ENCODE data around the gene EHBP1L1.

EHBP1L1 gene

DNA sequence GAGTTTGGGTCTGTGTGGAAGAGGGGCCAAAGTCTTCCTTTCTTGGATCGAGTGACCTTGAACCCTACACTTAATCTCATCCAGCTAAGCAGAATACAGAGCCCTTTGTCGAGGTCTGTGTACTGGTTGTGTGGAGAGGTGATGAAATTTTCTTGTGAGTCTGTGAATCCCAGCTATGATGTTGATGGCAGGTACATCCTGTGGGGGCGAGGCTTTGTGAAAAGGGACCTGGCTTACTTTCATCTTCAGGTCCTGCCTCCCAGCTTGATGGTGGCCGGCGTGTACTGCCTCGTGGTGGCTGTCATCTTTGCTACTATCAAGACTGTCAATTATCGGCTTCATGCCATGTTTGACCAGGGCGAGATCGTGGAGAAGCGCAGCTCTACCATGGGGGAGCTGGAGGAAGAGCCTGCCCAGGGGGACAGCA, 40.7 kb downstream of the EHBP1L1 start:
- no peak for DNase-seq (ENCODE audit: low read depth in 2 of 2)

DNA sequence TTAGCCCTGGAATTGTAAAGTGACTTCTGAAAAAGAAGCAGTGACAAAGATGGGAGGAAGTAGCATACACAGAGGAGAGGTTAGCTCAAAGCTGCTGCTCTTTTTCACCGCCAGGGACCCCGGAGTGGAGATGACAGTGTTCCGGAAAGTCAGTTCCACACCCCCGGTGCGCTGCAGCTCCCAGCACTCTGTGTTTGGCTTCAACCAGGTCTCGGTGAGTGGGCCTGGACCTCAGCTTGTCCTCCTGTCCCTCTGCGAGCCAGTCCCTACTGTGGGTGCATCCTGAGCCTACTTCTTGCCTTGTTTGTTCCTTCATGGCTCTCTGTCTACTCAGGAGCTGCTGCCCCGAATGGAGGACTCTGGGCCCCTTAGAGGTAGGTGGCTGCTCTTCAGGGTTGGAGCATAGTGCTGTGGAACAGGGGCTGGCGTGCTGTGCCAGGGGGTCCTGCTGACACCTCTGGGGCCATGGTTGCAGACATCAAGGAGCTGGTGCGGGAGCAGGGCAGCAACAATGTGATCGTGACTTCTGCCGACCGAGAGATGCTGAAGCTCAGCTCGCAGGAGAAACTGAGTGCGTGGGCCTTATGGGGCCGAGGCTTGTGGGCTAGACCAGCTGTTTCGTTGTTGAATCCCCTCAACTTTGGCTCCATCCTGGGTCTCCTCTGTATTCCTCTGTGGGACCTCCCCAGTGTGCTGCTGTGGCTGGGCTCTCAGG, 41.4 kb downstream of the EHBP1L1 start:
- no peak for DNase-seq (ENCODE audit: low read depth in 2 of 2)

DNA sequence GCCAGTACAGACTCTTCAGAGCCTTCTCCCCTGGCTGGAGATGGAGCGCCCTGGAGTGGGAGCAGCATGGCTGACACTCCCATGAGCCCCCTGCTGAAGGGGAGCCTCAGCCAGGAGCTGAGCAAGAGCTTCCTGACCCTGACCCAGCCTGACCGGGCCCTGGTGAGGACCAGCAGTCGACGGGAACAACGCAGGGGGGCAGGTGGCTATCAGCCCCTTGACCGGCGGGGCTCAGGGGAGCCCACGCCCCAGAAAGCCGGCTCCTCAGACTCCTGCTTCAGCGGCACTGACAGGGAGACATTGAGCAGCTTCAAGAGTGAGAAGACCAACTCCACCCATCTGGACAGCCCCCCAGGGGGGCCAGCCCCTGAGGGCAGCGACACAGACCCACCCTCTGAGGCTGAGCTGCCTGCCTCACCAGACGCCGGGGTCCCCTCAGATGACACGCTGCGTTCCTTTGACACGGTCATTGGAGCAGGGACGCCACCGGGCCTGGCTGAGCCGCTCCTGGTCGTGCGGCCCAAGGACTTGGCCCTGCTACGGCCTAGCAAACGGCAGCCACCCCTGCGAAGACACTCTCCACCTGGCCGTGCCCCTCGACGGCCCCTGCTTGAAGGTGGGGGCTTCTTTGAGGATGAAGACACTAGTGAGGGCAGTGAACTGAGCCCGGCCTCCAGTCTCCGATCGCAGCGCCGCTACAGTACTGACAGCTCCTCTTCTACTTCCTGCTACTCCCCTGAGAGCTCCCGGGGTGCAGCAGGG, 42.3 kb downstream of the EHBP1L1 start:
- no peak for DNase-seq (ENCODE audit: low read depth in 2 of 2)

DNA sequence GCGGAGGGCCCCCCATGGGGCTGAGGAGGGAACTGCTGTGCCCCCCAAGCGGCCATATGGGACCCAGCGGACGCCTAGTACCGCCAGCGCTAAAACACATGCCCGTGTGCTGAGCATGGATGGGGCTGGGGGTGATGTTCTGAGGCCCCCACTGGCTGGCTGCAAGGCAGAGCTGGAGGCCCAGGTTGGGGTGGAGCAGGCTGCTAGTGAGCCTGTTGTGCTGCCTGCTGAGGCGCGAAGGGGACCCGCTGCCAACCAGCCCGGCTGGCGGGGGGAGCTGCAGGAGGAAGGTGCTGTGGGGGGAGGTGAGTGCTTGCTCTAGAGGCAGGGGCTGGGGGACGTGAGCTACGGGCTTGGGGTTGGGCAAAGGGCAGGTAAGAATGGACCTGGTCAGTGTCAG, 42.9 kb downstream of the EHBP1L1 start:
- no peak for DNase-seq (ENCODE audit: low read depth in 2 of 2)

DNA sequence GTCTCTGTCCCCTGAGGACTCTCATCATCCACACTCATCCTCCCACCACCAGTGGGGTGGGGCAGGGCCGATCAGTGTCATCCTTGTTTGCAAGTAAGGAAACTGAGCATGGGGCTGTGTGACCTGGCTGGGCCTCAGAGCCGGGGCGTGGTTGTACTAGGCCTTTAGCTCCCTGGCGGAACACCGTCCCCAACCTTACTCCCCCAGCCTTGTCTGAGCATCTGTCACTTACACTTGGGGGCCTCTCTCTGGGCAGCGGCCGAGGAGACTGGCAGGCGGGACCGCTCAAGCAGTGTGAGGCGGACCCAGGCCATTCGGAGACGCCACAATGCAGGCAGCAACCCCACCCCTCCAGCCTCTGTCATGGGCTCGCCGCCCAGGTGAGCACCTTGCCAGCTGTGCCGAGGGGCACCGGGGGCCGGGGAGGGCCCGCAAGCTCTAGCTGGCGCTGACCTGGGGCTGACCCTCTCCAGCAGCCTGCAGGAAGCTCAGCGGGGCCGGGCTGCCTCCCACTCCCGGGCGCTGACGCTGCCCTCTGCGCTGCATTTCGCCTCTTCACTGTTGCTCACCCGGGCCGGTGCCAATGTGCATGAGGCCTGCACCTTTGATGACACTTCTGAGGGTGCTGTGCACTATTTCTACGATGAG, 43.6 kb downstream of the EHBP1L1 start:
- DNase-seq (ENCODE audit: low read depth in 2 of 2), result no peak

DNA sequence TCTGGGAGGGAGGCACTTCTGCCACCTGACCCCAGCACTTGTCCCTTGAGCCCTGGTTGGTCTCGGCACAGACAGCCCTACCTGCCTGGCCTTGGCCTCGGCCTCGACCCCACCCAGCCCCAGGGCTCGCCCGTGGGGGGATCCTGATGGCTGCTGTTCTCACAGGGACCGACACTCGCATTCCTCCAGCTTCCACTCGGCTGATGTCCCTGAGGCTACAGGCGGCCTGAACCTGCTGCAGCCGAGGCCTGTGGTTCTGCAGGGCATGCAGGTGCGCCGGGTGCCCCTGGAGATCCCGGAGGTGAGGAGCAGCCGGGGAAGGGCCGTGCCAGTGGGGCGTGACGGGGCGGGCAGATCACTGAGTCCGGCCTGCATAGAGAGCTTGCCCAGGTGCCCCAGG, 44.8 kb downstream of the EHBP1L1 start:
- DNase-seq (ENCODE audit: low read depth in 2 of 2), result no peak

DNA sequence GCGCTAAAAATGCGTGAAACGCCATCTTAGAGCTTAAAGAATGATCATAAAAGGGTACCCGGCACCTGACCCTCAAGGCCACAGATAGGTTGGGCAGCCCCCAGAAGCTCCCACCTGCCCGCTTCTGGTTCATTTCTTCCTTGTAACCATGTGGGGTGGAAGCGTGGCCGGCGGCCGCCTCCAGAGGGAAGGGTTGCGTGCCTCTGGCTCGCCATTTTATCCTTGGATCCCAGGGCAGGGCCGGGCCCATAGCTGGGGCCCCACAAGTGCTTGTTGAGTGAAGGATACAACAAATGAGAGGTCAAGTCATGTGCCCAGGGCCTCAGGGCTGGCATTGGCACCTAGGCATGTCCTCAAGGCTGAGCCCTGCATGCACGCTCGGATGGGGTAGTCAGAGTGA, 45.6 kb downstream of the EHBP1L1 start:
- DNase-seq (ENCODE audit: low read depth in 2 of 2), result no peak

DNA sequence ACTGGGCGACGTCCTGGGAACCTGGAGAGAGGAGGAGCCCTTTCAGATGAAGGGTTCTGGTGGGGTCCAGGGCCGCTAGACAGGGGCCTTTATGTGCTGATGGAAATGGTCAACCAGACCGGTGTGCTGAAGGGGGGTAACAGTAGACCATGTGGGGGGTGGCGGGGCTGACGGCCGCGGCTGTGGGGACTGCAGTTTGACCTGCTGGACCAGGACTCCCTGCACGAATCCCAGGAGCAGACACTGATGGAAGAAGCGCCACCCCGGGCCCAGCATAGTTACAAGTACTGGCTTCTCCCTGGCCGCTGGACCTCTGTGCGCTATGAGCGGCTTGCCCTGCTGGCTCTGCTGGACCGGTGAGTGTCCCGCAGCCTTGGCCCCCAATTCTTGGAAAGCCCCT, 46.2 kb downstream of the EHBP1L1 start:
- no peak for DNase-seq (ENCODE audit: low read depth in 2 of 2)

DNA sequence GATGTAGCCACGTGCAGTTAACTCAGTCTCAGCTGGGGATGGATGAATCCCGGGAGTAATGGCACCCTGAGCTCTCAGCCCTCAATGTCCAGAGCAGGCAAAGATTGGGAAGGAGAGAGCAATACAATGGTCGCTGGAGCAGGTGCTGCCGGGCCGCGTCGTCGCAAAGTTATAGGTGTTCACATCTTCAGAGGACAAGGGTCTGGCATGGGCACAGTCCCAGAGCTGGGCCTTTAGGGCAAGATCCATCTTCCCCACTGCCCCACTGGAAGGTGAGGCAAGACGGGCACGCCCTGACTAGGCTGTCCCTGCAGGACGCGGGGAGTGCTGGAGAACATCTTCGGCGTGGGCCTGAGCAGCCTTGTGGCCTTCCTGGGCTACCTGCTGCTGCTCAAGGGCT, 47.3 kb downstream of the EHBP1L1 start:
- DNase-seq (ENCODE audit: low read depth in 2 of 2), result no peak

DNA sequence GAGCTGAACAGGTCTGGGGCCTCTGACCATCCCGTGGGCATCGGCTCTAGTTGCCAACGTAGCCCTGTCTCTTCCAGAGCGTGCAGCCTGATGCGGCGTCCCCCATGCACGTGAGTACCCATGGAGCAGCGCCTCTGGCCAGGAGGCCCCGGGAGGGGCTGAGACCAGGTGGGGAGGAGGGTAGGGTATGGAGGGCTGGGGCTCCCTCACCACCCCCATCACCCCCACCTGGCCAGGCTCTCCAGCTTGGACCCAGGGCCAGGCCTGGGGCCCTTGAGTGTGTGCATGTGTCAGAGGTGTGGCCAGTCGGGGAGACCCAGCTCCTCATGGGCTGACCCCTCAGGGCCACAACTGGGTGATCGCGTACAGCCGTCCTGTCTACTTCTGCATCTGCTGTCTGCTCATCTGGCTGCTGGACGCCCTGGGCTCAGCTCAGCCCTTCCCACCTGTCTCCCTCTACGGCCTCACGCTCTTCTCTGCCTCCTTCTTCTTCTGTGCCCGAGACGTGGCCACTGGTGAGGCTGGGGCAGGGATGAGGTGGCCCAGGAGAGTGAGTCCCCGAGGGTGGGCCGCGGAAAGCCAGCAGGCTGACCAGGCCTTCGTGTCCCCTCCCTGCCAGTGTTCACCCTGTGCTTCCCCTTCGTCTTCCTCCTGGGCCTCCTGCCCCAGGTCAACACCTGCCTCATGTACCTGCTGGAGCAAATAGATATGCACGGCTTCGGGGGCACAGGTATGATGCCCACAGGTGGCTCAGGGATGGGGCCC, 48.2 kb downstream of the EHBP1L1 start:
- no peak for DNase-seq (ENCODE audit: low read depth in 2 of 2)

DNA sequence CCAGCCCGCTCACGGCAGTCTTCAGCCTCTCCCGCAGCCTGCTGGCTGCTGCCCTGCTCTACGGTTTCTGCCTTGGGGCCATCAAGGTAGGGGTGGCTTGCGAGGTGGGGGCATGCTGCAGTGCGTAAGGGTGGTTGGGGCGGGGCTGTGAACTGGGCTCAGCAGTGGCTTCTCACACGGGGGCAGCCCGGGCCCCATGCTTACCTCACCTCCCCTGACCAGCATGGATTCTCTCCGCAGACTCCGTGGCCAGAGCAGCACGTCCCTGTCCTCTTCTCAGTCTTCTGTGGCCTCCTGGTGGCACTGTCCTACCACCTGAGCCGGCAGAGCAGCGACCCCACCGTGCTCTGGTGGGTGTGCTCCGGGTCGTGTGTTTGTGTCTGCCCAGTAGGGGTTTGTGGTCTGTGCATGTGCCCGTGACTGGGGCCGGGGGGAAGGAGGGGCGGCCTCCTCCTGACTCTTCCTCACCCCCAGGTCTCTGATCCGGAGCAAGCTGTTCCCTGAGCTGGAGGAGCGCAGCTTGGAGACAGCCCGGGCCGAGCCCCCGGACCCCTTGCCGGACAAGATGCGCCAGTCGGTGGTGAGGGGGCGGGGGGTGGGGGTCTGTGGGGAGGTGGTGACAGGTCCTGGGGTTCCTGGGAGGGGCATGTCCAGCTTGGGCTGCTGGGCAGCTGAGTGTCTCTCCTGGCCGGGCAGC, 49.2 kb downstream of the EHBP1L1 start:
- no peak for DNase-seq (ENCODE audit: low read depth in 2 of 2)

DNA sequence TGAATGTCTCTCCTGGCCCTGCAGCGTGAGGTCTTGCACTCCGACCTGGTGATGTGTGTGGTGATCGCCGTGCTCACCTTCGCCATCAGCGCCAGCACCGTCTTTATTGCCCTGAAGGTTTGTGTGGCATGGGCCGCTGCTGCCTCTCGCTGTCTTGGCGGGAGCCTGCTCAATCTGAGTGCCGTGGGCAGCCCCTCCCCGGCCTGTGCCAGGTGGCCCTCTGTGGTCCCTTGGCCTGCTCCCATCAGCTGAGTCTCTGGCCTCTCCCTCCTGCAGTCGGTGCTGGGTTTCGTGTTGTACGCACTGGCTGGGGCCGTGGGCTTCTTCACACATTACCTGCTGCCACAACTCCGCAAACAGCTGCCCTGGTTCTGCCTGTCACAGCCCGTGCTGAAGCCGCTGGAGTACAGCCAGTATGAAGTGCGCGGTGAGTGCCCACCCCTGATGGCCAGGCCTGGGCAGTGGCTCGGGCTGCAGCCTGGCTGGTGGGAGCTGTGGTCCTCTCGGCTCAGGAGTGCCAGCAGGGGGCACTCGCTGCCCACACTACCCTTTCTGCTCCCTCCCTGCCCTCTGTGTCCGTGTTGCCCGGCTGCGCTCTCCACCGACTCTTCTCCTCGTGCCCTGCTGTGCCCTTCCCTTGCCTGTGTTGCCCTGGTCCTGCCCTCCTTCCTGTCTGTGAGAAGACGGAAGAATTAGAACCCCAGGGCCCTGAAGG, 49.9 kb downstream of the EHBP1L1 start:
- peak; percentile 32 to 36 for DNase-seq (ENCODE audit: low read depth in 2 of 2)

DNA sequence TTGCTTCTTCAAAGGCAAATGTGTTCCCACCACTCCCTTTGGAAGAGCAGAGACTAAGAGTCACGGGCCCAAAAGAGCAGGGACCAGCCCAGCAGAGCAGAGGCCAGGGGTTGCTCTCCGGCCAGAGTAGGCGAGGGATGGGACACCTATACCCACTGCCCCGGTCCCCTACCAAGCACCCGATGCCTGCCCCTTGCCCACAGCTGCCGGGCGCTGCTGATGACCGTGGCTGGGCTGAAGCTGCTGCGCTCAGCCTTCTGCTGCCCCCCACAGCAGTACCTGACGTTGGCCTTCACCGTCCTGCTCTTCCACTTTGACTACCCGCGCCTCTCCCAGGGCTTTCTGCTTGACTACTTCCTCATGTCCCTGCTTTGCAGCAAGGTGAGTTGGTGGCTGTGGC, 51.3 kb downstream of the EHBP1L1 start:
- no peak for DNase-seq (ENCODE audit: low read depth in 2 of 2)

DNA sequence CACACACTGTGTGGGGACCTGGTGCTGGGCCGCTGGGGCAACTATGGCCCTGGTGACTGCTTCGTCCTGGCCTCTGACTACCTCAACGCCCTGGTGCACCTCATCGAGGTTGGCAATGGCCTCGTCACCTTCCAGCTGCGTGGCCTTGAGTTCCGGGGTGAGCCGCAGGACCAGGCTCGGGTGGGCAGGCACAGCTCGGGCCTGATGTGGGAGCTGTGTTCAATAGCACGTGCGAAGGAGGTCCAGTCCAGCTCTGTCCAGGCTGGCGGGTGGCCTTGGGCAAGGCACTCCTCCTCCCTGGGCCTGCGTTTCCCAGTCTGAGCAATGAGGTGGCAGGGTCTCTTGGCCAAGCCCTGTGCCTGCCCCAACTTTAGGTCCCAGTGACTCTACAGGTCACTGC, 53.7 kb downstream of the EHBP1L1 start:
- no peak for DNase-seq (ENCODE audit: low read depth in 2 of 2)

DNA sequence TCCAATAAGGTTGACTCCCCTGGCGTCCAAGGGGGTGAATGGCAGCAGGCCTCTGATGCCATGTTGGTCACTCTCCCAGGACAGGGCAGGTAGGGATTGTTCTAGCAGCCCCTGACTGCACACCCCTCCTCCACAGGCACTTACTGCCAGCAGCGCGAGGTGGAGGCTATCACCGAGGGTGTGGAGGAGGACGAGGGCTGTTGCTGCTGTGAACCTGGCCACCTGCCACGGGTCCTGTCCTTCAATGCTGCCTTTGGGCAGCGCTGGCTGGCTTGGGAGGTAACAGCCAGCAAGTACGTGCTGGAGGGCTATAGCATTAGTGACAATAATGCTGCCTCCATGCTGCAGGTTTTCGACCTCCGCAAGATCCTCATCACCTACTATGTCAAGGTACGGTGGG, 54.4 kb downstream of the EHBP1L1 start:
- no peak for DNase-seq (ENCODE audit: low read depth in 2 of 2)

DNA sequence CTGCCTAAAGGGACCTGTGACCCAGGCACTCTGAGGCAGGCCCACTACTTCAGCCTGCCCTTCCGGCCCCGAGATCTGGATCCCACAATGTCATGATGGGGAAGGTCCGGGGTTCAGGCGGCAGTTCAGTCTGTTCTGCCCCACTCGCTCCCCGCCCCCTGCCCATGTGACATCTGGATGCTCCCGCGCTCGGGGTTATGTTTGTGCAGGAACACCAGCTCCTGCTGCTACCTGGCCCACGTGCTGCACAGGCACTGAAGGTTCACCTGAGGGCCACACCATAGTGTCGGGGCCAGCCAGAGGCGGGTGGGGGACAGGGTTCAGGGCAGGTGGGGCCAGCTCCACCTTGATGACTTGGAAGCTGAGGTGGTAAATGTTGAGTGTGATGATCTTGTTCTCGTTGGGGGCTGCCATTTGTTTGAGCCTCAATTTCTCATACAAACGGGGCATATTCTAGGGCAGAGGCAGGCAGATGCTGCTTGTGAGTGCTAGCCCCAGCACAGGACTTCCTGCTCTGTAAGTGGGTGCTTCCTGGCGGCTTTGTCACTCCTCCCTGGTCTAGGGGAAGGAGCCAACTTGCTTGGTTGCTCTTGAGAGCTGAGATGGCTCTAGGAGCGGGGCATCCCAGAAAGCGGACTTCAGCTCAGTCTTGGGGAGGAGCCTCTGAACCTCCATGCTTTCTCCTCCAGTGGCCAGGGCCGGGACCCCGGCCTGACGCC, 57.7 kb downstream of the EHBP1L1 start:
- DNase-seq (ENCODE audit: low read depth in 2 of 2), result no peak

DNA sequence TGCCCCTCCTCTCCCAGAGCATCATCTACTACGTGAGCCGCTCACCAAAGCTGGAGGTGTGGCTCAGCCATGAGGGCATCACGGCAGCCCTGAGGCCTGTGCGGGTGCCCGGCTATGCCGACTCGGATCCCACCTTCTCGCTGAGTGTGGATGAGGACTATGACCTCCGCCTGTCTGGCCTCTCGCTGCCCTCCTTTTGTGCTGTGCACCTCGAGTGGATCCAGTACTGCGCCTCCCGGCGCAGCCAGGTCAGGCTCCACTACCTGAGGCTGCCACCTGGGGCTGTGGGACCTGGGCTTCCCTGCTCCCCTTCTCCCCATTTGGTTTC, 58.2 kb downstream of the EHBP1L1 start:
- no peak for DNase-seq (ENCODE audit: low read depth in 2 of 2)

DNA sequence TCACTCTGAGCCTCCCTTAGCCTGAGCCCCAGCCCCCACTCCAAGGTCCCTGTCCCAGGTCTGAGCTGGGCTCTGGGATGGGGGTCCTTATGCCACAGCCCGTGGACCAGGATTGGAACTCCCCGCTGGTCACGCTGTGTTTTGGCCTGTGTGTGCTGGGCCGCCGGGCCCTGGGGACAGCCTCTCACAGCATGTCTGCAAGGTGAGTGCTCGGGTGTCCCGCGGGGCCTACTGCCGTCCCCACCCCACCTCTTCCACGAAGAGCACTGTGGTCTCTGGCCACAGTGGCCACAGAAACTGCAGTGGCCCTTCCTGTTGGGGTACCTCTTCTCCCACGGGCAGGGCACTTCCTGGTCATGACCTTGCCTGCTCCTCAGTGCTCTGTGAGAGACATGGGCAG, 58.6 kb downstream of the EHBP1L1 start:
- DNase-seq (ENCODE audit: low read depth in 2 of 2), result no peak

DNA sequence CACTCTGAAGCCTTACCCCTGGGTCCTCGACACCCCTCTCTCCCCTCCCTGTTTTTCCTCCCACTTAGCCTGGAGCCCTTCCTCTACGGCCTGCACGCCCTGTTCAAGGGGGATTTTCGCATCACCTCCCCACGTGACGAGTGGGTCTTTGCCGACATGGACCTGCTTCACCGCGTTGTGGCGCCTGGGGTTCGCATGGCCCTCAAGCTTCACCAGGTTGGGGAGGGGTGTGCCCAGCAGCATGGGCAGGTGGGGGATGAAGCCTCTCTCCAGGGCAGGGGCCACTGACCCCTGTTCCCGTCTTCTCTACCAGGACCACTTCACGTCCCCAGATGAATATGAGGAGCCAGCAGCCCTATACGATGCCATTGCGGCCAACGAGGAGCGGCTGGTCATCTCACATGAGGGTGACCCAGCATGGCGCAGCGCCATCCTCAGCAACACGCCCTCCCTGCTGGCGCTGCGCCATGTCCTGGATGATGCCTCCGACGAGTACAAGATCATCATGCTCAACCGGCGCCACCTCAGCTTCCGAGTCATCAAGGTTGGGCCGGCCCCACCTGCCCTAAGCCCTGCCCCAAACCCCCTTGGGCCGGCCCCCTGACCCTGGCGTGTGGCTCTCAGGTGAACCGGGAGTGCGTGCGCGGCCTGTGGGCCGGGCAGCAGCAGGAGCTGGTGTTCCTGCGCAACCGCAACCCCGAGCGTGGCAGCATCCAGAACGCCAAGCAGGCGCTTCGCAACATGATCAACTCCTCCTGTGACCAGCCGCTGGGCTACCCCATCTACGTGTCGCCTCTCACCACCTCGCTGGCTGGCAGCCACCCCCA, 59.3 kb downstream of the EHBP1L1 start:
- DNase-seq (ENCODE audit: low read depth in 2 of 2), result no peak

All from stimulated activated CD4-positive, alpha-beta T cell treated with anti-CD3 and anti-CD28 coated beads, Interleukin-1b, Interleukin-23, amount 100 ng/mL, for 4 hours (primary cell).